Neural cell (in vitro differentiated cells): ENCODE data around the gene ATG2A.

Experiments
- CTCF ChIP-seq: fragments of 450-650 bp; IDR thresholded peaks from 2 replicates; pipeline ENCODE4 v1.5.1; 2014; ENCODE audit warnings: antibody characterized with exemption, mild to moderate bottlenecking, moderate library complexity; ENCODE audit not compliant: poor library complexity, severe bottlenecking
- MXI1 ChIP-seq: fragments of 450-650 bp; conservative IDR thresholded peaks from 2 replicates; pipeline ENCODE4 v1.6.1; 2014; ENCODE audit warnings: antibody characterized with exemption, mild to moderate bottlenecking; ENCODE audit not compliant: poor library complexity, severe bottlenecking

GRCh38 chr11:64890522-64890939 lies 26.5 kb downstream of the ATG2A start:
- no peak for TF ChIP-seq MXI1
- no peak for TF ChIP-seq CTCF
